HepG2 (cell line): ENCODE measurements around the gene PLK2. TPM values are rescaled to one million over a fixed set of nuclear protein-coding genes. Genes with fewer than 3 reads are reported as not detected.

Experiments
- CREB1 ChIP-seq, 2 experiments: fragments of 450-650 bp in 1 of 2; IDR thresholded peaks; 2 replicates each; pipeline ENCODE4 v1.6.1; 2016 to 2017; ENCODE audit warnings: control low read depth in 1 of 2, mild to moderate bottlenecking in 1 of 2, missing compliant biosample characterization in 1 of 2, missing genetic modification characterization in 1 of 2
- DNMT1 ChIP-seq: sonication (generic); formaldehyde crosslinking; IDR thresholded peaks from 2 replicates; pipeline ENCODE4 v1.5.1; 2020; ENCODE audit warnings: mild to moderate bottlenecking, missing genetic modification reagents
- HNF4G ChIP-seq, 2 experiments: sonication (generic) in 1 of 2; formaldehyde crosslinking in 1 of 2; IDR thresholded peaks; 2 replicates each; pipeline versions ENCODE4 v1.4.0 to v1.6.1; 2011 to 2020; ENCODE audit warnings: borderline replicate concordance in 2 of 2, low read depth in 2 of 2, mild to moderate bottlenecking in 2 of 2, low read length in 1 of 2, missing genetic modification reagents in 1 of 2, moderate library complexity in 1 of 2
- KLF9 ChIP-seq: IDR thresholded peaks from 2 replicates; pipeline ENCODE4 v1.6.1; 2016; ENCODE audit warnings: low read depth
- MIXL1 ChIP-seq: IDR thresholded peaks from 2 replicates; pipeline ENCODE4 v1.6.1; 2016
- MTA1 ChIP-seq: sonication (generic); formaldehyde crosslinking; IDR thresholded peaks from 2 replicates; pipeline ENCODE4 v1.4.0; 2020; ENCODE audit warnings: missing genetic modification reagents, mild to moderate bottlenecking, borderline replicate concordance
- NFE2 ChIP-seq: sonication (generic); formaldehyde crosslinking; IDR thresholded peaks from 2 replicates; pipeline ENCODE4 v1.4.0; 2020; ENCODE audit warnings: missing genetic modification reagents
- NR2F1 ChIP-seq, 2 experiments: fragments of 450-650 bp in 1 of 2; formaldehyde crosslinking in 1 of 2; IDR thresholded peaks; 2 replicates each; pipeline versions ENCODE4 v1.5.0 to v1.6.1; 2016 to 2020; ENCODE audit warnings: mild to moderate bottlenecking in 1 of 2, missing compliant biosample characterization in 1 of 2, missing genetic modification reagents in 1 of 2, moderate library complexity in 1 of 2
- PAX8 ChIP-seq: sonication (generic); formaldehyde crosslinking; IDR thresholded peaks from 2 replicates; pipeline ENCODE4 v1.8.0; 2022; ENCODE audit warnings: mild to moderate bottlenecking, missing genetic modification reagents, borderline replicate concordance
- RBAK ChIP-seq: sonication (generic); formaldehyde crosslinking; IDR thresholded peaks from 2 replicates; pipeline ENCODE4 v1.5.1; 2020; ENCODE audit warnings: mild to moderate bottlenecking, missing genetic modification reagents
- STAT6 ChIP-seq: sonication (generic); formaldehyde crosslinking; IDR thresholded peaks from 2 replicates; pipeline ENCODE4 v1.4.0; 2020; ENCODE audit warnings: missing genetic modification reagents, mild to moderate bottlenecking, borderline replicate concordance
- TCF7L2 ChIP-seq: IDR thresholded peaks from 2 replicates; pipeline ENCODE4 v1.6.1; 2011; ENCODE audit warnings: mild to moderate bottlenecking, low read depth, low read length, moderate library complexity
- THAP7 ChIP-seq: sonication (generic); formaldehyde crosslinking; IDR thresholded peaks from 2 replicates; pipeline ENCODE4 v1.8.1; 2023; ENCODE audit warnings: mild to moderate bottlenecking, missing genetic modification reagents
- ZBTB4 ChIP-seq: sonication (generic); formaldehyde crosslinking; IDR thresholded peaks from 2 replicates; pipeline ENCODE4 v1.4.0; 2020; ENCODE audit warnings: missing genetic modification reagents, mild to moderate bottlenecking, borderline replicate concordance
- ZEB1 ChIP-seq: IDR thresholded peaks from 2 replicates; pipeline ENCODE4 v1.6.1; 2012; ENCODE audit warnings: mild to moderate bottlenecking, low read depth, inconsistent platforms; ENCODE audit not compliant: insufficient replicate concordance
- ZNF3 ChIP-seq: IDR thresholded peaks from 2 replicates; pipeline ENCODE4 v1.7.0; 2017; ENCODE audit warnings: inconsistent platforms
- ZNF547 ChIP-seq: sonication (generic); formaldehyde crosslinking; IDR thresholded peaks from 2 replicates; pipeline ENCODE4 v1.5.1; 2020; ENCODE audit warnings: mild to moderate bottlenecking, missing genetic modification reagents
- ZNF709 ChIP-seq: sonication (generic); formaldehyde crosslinking; IDR thresholded peaks from 2 replicates; pipeline ENCODE4 v1.5.0; 2020; ENCODE audit warnings: mild to moderate bottlenecking, missing genetic modification reagents
- ZNF724P ChIP-seq: sonication (generic); formaldehyde crosslinking; IDR thresholded peaks from 2 replicates; pipeline ENCODE4 v1.8.0; 2022; ENCODE audit warnings: missing genetic modification reagents, borderline replicate concordance
- ZNF891 ChIP-seq: sonication (generic); formaldehyde crosslinking; IDR thresholded peaks from 2 replicates; pipeline ENCODE4 v1.5.0; 2020; ENCODE audit warnings: mild to moderate bottlenecking, missing genetic modification reagents
- polyA plus RNA-seq, 8 experiments: library from polyadenylated mRNA; depleted of rRNA in 3 of 8; stranded (reverse) in 7 of 8; unstranded in 1 of 8; fragments of >200 nt; fragmentation: Illumina TruSeq in 4 of 8; extraction: Trizol in 4 of 8; gene quantifications; 2 replicates each; pipeline versions ENCODE4 v1.2.1 to v1.2.3, GENCODE V29; 2011 to 2016; ENCODE audit warnings: low read depth in 4 of 8, missing spikeins in 1 of 8, mixed read lengths in 1 of 8; ENCODE audit not compliant: insufficient read depth in 1 of 8
- total RNA-seq, 5 experiments: library from RNA; depleted of rRNA; stranded (reverse); fragments of >200 nt; fragmentation: Illumina TruSeq; extraction: Trizol; gene quantifications; 2 replicates each; pipeline ENCODE4 v1.2.3, GENCODE V29; 2016; ENCODE audit warnings: low read depth in 1 of 5
- TF ChIP-seq, protein P1 (sequence below): sonication (generic); formaldehyde crosslinking; IDR thresholded peaks from 2 replicates; pipeline ENCODE4 v1.8.1; 2023; ENCODE audit warnings: mild to moderate bottlenecking, missing genetic modification reagents, borderline replicate concordance

PLK2 gene
- total and polyA plus RNA-seq, 2 of the 13 experiments (the other 11 are each of a cell fraction or from before 2014, with no cell fraction given): 9.6 to 29.6 TPM

- TF ChIP-seq MTA1 (CRISPR knock-in tag) (0 out of 2 replicates have a peak, but pooled peaks have one; percentile 42), ZNF547 (CRISPR knock-in tag) (no peak), MIXL1 (no peak), ZNF709 (CRISPR knock-in tag) (no peak; the same call in 1 of the 2 replicates), PAX8 (no peak), THAP7 (no peak), KLF9 (CRISPR knock-in tag) (no peak), ZEB1 (no peak), ZBTB4 (CRISPR knock-in tag) (peak; percentile 92; the same call in 1 of the 2 replicates), NFE2 (CRISPR knock-in tag) (no peak), STAT6 (CRISPR knock-in tag) (no peak), CREB1 (IDR thresholded peaks at IDR 0.05) (peak; percentile 81), CREB1 (CRISPR knock-in tag; IDR thresholded peaks at IDR 0.05) (peak; percentile 72), TCF7L2 (no peak), NR2F1 (CRISPR knock-in tag; IDR thresholded peaks at IDR 0.05) (no peak), ZNF891 (peak; percentile 49), DNMT1 (CRISPR knock-in tag) (no peak), RBAK (CRISPR knock-in tag) (no peak), ZNF724P (no peak), ZNF3 (CRISPR knock-in tag) (no peak), HNF4G (IDR thresholded peaks at IDR 0.05; ENCODE audit: borderline replicate concordance, low read depth, low read length) (no peak), HNF4G (CRISPR knock-in tag; IDR thresholded peaks at IDR 0.05; ENCODE audit: borderline replicate concordance, low read depth) (peak; percentile 57; the same call in 1 of the 2 replicates)
- TF ChIP-seq, protein P1, sequence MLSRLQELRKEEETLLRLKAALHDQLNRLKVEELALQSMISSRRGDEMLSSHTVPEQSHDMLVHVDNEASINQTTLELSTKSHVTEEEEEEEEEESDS (CRISPR knock-in tag): no peak
Measured at GRCh38 chr5:58460002-58460731, at the start of gene PLK2 (continued).
